ENCODE data around the gene MRPL22. TPM values are rescaled to one million over a fixed set of nuclear protein-coding genes. Genes with fewer than 3 reads are reported as not detected.
A peak's percentile ranks its signal among the peaks of the same experiment; 100 is the strongest.
"Not testable (repeated sequence)": the region's sequence is repeated elsewhere in the genome, so short reads cannot be mapped to it uniquely, and the experiment has no call there.

The MRPL22 gene
- total and polyA plus RNA-seq, 2 of the 4 experiments (the other 2 are of a cell fraction): 13.3 to 58.0 TPM

DNA sequence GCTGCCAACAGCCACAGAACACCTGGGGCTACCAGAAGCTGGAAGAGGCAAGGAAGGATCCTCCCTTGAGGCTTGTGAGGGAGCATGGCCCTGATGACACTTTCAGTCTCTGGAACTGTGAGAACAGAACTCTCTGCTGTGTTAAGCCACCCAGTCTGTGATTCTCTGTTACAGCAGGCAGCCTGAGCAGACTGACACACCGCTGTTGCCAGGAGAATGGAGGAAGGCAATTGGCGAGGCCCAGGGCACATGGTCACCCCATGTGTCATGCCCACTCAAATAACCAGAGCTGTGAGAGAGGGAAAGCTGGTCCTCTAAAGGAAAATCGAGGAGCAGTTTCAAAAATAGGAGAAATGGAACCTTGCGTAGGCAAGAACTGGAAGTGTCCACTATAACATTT, 60.6 kb downstream of the MRPL22 start:
- Histone ChIP-seq H3K36me3 (ENCODE audit: control insufficient read depth, insufficient read depth, low read length) (no peaks in the 10 kb centered on the region), H4K20me1 (ENCODE audit: insufficient read depth, low read length) (no peaks in the 10 kb centered on the region), H3K4ac (ENCODE audit: low read depth, low read length) (no peak overlapping the region), H4K8ac (ENCODE audit: low read depth in 2 of 2, low read length in 2 of 2) (no peak overlapping the region), H3K79me1 (ENCODE audit: low read depth in 1 of 2, low read length in 2 of 2) (no peaks in the 10 kb centered on the region), H3K4me1 (ENCODE audit: control insufficient read depth, insufficient read depth, low read length) (no peaks in the 10 kb centered on the region), H3K4me3 (ENCODE audit: insufficient read depth, low read depth, low read length) (no peak overlapping the region), H2AK9ac (replicated peaks; ENCODE audit: low read depth, low read length, poor library complexity) (no peak overlapping the region), H3K18ac (ENCODE audit: low read depth, low read length) (no peak overlapping the region), H2BK20ac (ENCODE audit: low read depth, low read length) (no peak overlapping the region), H3K14ac (replicated peaks; ENCODE audit: low read depth, low read length) (no peak overlapping the region), H3K27me3 (ENCODE audit: control insufficient read depth, insufficient read depth, low read length) (no peaks in the 10 kb centered on the region), H2BK15ac (ENCODE audit: low read depth, low read length) (no peak overlapping the region), H4K5ac (ENCODE audit: low read depth, low read length) (no peak overlapping the region), H3K9me3 (ENCODE audit: control insufficient read depth, insufficient read depth, low read length) (no peaks in the 10 kb centered on the region), H2AFZ (replicated peaks; ENCODE audit: low read length, poor library complexity) (peak overlapping the region; percentile 23), H2BK5ac (ENCODE audit: low read depth, low read length, poor library complexity, severe bottlenecking) (no peak overlapping the region), H2BK120ac (ENCODE audit: low read depth, low read length) (no peak overlapping the region), H3K23ac (ENCODE audit: low read depth, low read length) (no peak overlapping the region), H3K56ac (ENCODE audit: extremely low read depth, insufficient read depth, low read length) (no peak overlapping the region), H4K91ac (ENCODE audit: insufficient read depth, low read depth, low read length) (no peak overlapping the region), H3K4me2 (ENCODE audit: low read depth, low read length) (no peak overlapping the region), H3K9me1 (ENCODE audit: insufficient read depth, low read length) (no peaks in the 10 kb centered on the region), H3K9ac (ENCODE audit: low read depth, low read length) (no peak overlapping the region), H2AK5ac (ENCODE audit: low read depth, low read length) (no peak overlapping the region), H3K27ac (ENCODE audit: insufficient read depth, low read length) (no peak overlapping the region)
- BruUV-seq (replicated peaks): no TSS peak
- intact Hi-C loops (cut with micrococcal nuclease) (no loop called here), dilution Hi-C loops (cut with HindIII; ENCODE audit: low sequenced_read_pairs, unreplicated experiment) (no loop called here), in situ Hi-C loops (cut with MboI; ENCODE audit: low sequenced_read_pairs) (no loop called here)
- ChIA-PET CTCF (no interaction called here), POLR2A (ENCODE audit: unreplicated experiment) (no interaction called here)
- ATAC-seq (ENCODE audit: low read depth) (no peak), DNase-seq (no peak)
- WGBS, 2 experiments (ENCODE audit: extremely low coverage in 2 of 2, insufficient read length in 1 of 2): no CpG with 5 or more reads among the region's 4 CpGs
- TF ChIP-seq MAFK (IDR thresholded peaks at IDR 0.05; ENCODE audit: low read depth, low read length) (no peak), USF2 (IDR thresholded peaks at IDR 0.05; ENCODE audit: low read depth, low read length) (peak; percentile 46; the same call in 1 of the 2 replicates), CEBPB (IDR thresholded peaks at IDR 0.05; ENCODE audit: low read depth, low read length) (no peak)

- no CpG with 5 or more reads among the region's 4 CpGs for WGBS, 2 experiments (ENCODE audit: extremely low coverage in 2 of 2, insufficient read length in 1 of 2)
- H3K56ac ChIP-seq (ENCODE audit: extremely low read depth, insufficient read depth, low read length); H3K79me1 ChIP-seq (ENCODE audit: low read depth in 1 of 2, low read length in 2 of 2); H2BK20ac ChIP-seq (ENCODE audit: low read depth, low read length); H3K4me3 ChIP-seq (ENCODE audit: insufficient read depth, low read depth, low read length); H3K27ac ChIP-seq (ENCODE audit: insufficient read depth, low read length); DNase-seq; POLR2A ChIA-PET (ENCODE audit: unreplicated experiment); H4K20me1 ChIP-seq (ENCODE audit: insufficient read depth, low read length); dilution Hi-C loops (cut with HindIII; ENCODE audit: low sequenced_read_pairs, unreplicated experiment); H3K4me1 ChIP-seq (ENCODE audit: control insufficient read depth, insufficient read depth, low read length); H3K18ac ChIP-seq (ENCODE audit: low read depth, low read length); H3K9me1 ChIP-seq (ENCODE audit: insufficient read depth, low read length); H3K27me3 ChIP-seq (ENCODE audit: control insufficient read depth, insufficient read depth, low read length); H3K9ac ChIP-seq (ENCODE audit: low read depth, low read length); H3K14ac ChIP-seq (replicated peaks; ENCODE audit: low read depth, low read length); H2BK5ac ChIP-seq (ENCODE audit: low read depth, low read length, poor library complexity, severe bottlenecking); H3K23ac ChIP-seq (ENCODE audit: low read depth, low read length); H2AFZ ChIP-seq (replicated peaks; ENCODE audit: low read length, poor library complexity); ATAC-seq (ENCODE audit: low read depth); in situ Hi-C loops (cut with MboI; ENCODE audit: low sequenced_read_pairs); H2AK9ac ChIP-seq (replicated peaks; ENCODE audit: low read depth, low read length, poor library complexity); H2AK5ac ChIP-seq (ENCODE audit: low read depth, low read length); H2BK120ac ChIP-seq (ENCODE audit: low read depth, low read length); H4K8ac ChIP-seq (ENCODE audit: low read depth in 2 of 2, low read length in 2 of 2); intact Hi-C loops (cut with micrococcal nuclease); H4K5ac ChIP-seq (ENCODE audit: low read depth, low read length); H3K36me3 ChIP-seq (ENCODE audit: control insufficient read depth, insufficient read depth, low read length); H2BK15ac ChIP-seq (ENCODE audit: low read depth, low read length); H3K4ac ChIP-seq (ENCODE audit: low read depth, low read length); H3K4me2 ChIP-seq (ENCODE audit: low read depth, low read length); H3K9me3 ChIP-seq (ENCODE audit: control insufficient read depth, insufficient read depth, low read length); H4K91ac ChIP-seq (ENCODE audit: insufficient read depth, low read depth, low read length); BruUV-seq (replicated peaks): not testable (repeated sequence)
- CTCF ChIA-PET: interaction anchor here (0.6 kb wide), 1 partner anchor 391 kb away, joined by 3 read pairs; no protein-coding TSS in a partner anchor
These were observed 61.8 kb downstream of the MRPL22 start for GRCh38 chr5:155002722-155003121.
